Gastrocnemius medialis (tissue), 4 donors: ENCODE data around the gene CNTN2. TPM values are rescaled to one million over a fixed set of nuclear protein-coding genes. Genes with fewer than 3 reads are reported as not detected.

ENCODE experiments used
- ATAC-seq, 2 donors: fragments of 150-250 bp; one replicate each; pipeline ENCODE4 v1.9.1; 2016
- DNase-seq, 2 donors: peaks; one replicate each; pipeline ENCODE4 v3.0.0-alpha.2; 2019
- H3K27ac ChIP-seq, 4 donors: fragments of 200-600 bp; sonication (generic); 1 replicate in 1 of 4; 2 replicates in 3 of 4; pipeline ENCODE4 v1.5.1; 2016 to 2018; ENCODE audit warnings: mild to moderate bottlenecking in 2 of 4, moderate library complexity in 1 of 4
- H3K27me3 ChIP-seq, 3 donors: fragments of 200-600 bp; sonication (generic) in 2 of 3; 1 replicate in 1 of 3; 2 replicates in 2 of 3; pipeline versions ENCODE4 v1.5.1 to v1.6.0; 2016 to 2019; ENCODE audit warnings: mild to moderate bottlenecking in 1 of 3, moderate library complexity in 1 of 3
- H3K36me3 ChIP-seq, 2 donors: fragments of 200-600 bp; sonication (generic) in 1 of 2; one replicate each; pipeline ENCODE4 v1.5.1; 2017 to 2018
- H3K4me1 ChIP-seq, 2 donors: fragments of 200-600 bp; sonication (generic) in 1 of 2; one replicate each; pipeline ENCODE4 v1.5.1; 2016 to 2017; ENCODE audit warnings: mild to moderate bottlenecking in 2 of 2
- H3K4me3 ChIP-seq, 4 donors: fragments of 200-600 bp; sonication (generic) in 3 of 4; 1 replicate in 1 of 4; 2 replicates in 3 of 4; pipeline ENCODE4 v1.5.1; 2016 to 2019; ENCODE audit warnings: mild to moderate bottlenecking in 2 of 4
- H3K9me3 ChIP-seq, 3 donors: fragments of 200-600 bp; sonication (generic) in 2 of 3; 1 replicate in 1 of 3; 2 replicates in 2 of 3; pipeline ENCODE4 v1.5.1; 2016 to 2019
- POLR2A ChIP-seq, 2 donors: fragments of 450-650 bp; IDR thresholded peaks; one replicate each; pipeline ENCODE4 v1.6.1; 2017; ENCODE audit warnings: antibody characterized with exemption in 2 of 2, mild to moderate bottlenecking in 2 of 2, moderate library complexity in 2 of 2
- in situ Hi-C, 4 donors: fragments of 200-750 bp; cut with MboI; loops; one replicate each; pipeline versions ENCODE4 v1.15.0 to v1.8.0; 2017; ENCODE audit warnings: low sequenced_read_pairs in 4 of 4
- intact Hi-C: fragments of 100-400 bp; cut with DNase I; formaldehyde crosslinking; loops from one replicate; pipeline ENCODE4 v1.15.1; 2023; ENCODE audit warnings: low total_unique reads
- total RNA-seq, 4 donors: library from RNA; depleted of rRNA; stranded (reverse); fragments of >200 nt; gene quantifications; one replicate each; pipeline versions ENCODE4 v1.1.0 to v1.2.3, GENCODE V29; 2016
- TF ChIP-seq, protein P1 (sequence below), 5 experiments: fragments of 450-650 bp in 3 of 5; fragments of 200-600 bp in 2 of 5; sonication (generic) in 2 of 5; IDR thresholded peaks in 4 of 5; conservative IDR thresholded peaks in 1 of 5; 1 replicate in 4 of 5; 2 replicates in 1 of 5; pipeline ENCODE4 v1.5.1; 2016 to 2019; ENCODE audit warnings: antibody characterized with exemption in 5 of 5, mild to moderate bottlenecking in 3 of 5, moderate library complexity in 3 of 5

The CNTN2 gene
- total RNA-seq, 4 donors from 2014 or later = not detected

DNA sequence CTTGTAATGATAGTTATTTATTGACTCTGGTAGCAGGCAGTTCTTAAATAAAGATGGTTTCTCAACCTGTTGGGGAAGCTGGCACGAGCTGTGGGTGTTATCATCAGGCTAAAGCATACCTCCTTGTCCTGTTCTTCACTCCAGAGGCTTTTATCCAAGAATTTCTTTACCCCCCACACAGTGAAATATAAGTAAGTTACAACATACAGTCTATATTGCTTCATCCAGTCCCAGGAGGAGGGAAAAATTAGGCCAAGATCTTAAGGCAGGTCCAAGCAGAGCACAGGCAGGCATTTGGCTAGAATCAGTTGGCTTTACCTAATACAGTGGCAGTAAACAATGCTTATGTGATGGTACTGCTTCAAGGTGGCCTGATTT, 34.9 kb downstream of the CNTN2 start:
- H3K4me3 ChIP-seq = no peak overlapping the region
- TF ChIP-seq, protein P1, sequence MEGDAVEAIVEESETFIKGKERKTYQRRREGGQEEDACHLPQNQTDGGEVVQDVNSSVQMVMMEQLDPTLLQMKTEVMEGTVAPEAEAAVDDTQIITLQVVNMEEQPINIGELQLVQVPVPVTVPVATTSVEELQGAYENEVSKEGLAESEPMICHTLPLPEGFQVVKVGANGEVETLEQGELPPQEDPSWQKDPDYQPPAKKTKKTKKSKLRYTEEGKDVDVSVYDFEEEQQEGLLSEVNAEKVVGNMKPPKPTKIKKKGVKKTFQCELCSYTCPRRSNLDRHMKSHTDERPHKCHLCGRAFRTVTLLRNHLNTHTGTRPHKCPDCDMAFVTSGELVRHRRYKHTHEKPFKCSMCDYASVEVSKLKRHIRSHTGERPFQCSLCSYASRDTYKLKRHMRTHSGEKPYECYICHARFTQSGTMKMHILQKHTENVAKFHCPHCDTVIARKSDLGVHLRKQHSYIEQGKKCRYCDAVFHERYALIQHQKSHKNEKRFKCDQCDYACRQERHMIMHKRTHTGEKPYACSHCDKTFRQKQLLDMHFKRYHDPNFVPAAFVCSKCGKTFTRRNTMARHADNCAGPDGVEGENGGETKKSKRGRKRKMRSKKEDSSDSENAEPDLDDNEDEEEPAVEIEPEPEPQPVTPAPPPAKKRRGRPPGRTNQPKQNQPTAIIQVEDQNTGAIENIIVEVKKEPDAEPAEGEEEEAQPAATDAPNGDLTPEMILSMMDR (IDR thresholded peaks at IDR 0.05 in 4 of 5, conservative IDR thresholded peaks at IDR 0.05 in 1 of 5) = no peak
- no peak for TF ChIP-seq POLR2A (IDR thresholded peaks at IDR 0.05)
- peak overlapping the region in 1 of 4 donors; percentile 30 for H3K27ac ChIP-seq
- in situ Hi-C loops (no loop called here), intact Hi-C loops (no loop called here)
- H3K36me3 ChIP-seq = no peaks in the 10 kb centered on the region
- ATAC-seq = peak; percentile 52 to 86
- DNase-seq = no peak
- no peaks in the 10 kb centered on the region for H3K27me3 ChIP-seq
- no peaks in the 10 kb centered on the region for H3K9me3 ChIP-seq
- no peaks in the 10 kb centered on the region for H3K4me1 ChIP-seq

DNA sequence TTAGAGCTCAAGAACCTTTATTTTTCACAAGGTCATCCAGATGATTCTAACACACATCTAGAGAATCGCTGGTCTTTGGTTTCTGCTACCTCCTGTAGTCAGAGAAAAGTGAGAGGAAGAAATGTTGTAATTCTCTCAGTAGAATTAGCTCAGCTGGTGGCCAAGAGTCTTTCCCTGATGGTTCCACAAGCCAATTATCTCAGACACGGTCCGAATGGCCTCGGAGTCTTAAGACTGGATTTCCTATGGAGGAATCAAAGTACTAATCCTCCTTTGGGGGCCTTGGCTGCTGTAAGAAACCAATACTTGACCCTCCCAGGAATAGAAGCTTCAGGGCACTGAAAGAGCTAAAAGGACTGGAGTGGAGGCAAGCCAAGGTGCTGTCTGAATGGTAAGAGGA, 39.4 kb downstream of the CNTN2 start:
- Histone ChIP-seq H3K27me3 (no peaks in the 10 kb centered on the region), H3K27ac (no peak overlapping the region), H3K4me1 (no peaks in the 10 kb centered on the region), H3K9me3 (no peaks in the 10 kb centered on the region), H3K4me3 (no peak overlapping the region), H3K36me3 (peaks cover 0 to 12% of the 10 kb centered on the region in 2 donors)
- intact Hi-C loops = no loop called here
- TF ChIP-seq POLR2A (IDR thresholded peaks at IDR 0.05) = no peak
- TF ChIP-seq, protein P1 (IDR thresholded peaks at IDR 0.05 in 4 of 5, conservative IDR thresholded peaks at IDR 0.05 in 1 of 5) = no peak
- ATAC-seq (no peak), DNase-seq (no peak)
- in situ Hi-C loops = no loop called here

DNA sequence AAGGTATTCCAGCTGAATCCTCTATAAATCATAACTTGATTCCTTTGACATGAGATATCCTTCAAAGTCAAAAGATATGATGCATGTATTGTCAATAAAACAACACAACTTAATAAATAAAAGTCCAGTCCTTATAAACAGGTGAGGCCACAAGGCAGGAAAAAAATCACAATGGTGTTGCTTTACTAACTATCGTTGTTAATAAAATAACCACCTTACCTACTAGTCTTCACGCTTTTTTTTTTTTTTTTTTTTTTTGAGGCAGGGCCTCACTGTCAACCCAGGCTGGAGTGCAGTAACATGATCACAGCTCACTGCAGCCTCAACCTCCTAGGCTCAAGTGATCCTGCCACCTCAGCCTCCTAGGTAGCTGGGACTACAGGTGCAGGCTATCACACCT, 41.3 kb downstream of the CNTN2 start, which contains the start of gene TMEM81:
TMEM81 (minus strand) TSS at position 101 of the 400 bp plus-strand sequence. CDS start 140 bp downstream, outside the sequence.
- Histone ChIP-seq H3K4me3 (no peak within 1 kb of the TSS), H3K4me1 (no peaks in the 10 kb centered on the region), H3K36me3 (peaks cover 0 to 30% of the 10 kb centered on the region in 2 donors), H3K27me3 (no peaks in the 10 kb centered on the region), H3K9me3 (no peaks in the 10 kb centered on the region), H3K27ac (no peak within 1 kb of the TSS)
- intact Hi-C loops = no loop called here
- in situ Hi-C loops = no loop called here
- no peak for TF ChIP-seq POLR2A (IDR thresholded peaks at IDR 0.05)
- TF ChIP-seq, protein P1 (IDR thresholded peaks at IDR 0.05 in 4 of 5, conservative IDR thresholded peaks at IDR 0.05 in 1 of 5) = no peak
- DNase-seq (no peak), ATAC-seq (no peak)

DNA sequence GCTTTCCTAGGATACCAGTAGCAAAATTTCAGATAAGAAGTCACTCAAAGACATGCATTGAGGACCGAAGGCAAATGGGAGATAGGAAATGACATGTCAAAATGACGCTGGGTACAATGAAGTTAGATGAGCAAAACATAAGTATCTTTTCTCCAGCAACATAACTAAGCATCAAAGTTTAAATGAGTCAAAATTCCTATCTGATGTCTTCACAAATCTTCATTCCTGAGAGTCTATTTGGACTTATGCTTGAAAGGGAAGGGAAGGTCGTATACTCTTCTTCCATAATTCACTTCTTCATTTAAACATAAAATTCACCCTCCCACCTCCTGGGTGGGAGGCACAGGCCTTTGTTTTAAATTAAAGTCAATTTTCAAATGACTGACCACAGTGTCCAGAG, 45.3 kb downstream of the CNTN2 start:
- H3K9me3 ChIP-seq = no peaks in the 10 kb centered on the region
- no peak for ATAC-seq

More for the DNA sequence above, 45.3 kb downstream of the CNTN2 start:
- in situ Hi-C loops (no loop called here), intact Hi-C loops (no loop called here)
- H3K27me3 ChIP-seq = no peaks in the 10 kb centered on the region
- DNase-seq = no peak
- no peak overlapping the region for H3K4me3 ChIP-seq
- H3K4me1 ChIP-seq = peaks cover 13 to 18% of the 10 kb centered on the region in 2 donors
- TF ChIP-seq POLR2A (IDR thresholded peaks at IDR 0.05) = no peak
- TF ChIP-seq, protein P1 (IDR thresholded peaks at IDR 0.05 in 4 of 5, conservative IDR thresholded peaks at IDR 0.05 in 1 of 5) = no peak
- no peak overlapping the region for H3K27ac ChIP-seq
- peaks cover 0 to 36% of the 10 kb centered on the region in 2 donors for H3K36me3 ChIP-seq
